Activated T-helper 1 cell treated with anti-CD3 and anti-CD28 coated beads, Interleukin-2, amount 50 U/mL, for 16 hours (primary cell): Measurements from ENCODE around the gene GRHPR.

ENCODE experiments used
- DNase-seq, 2 donors: peaks; one replicate each; pipeline ENCODE4 v3.0.0-alpha.2; 2020; ENCODE audit warnings: low read depth in 1 of 2, low spot score in 1 of 2

Gene GRHPR

DNA sequence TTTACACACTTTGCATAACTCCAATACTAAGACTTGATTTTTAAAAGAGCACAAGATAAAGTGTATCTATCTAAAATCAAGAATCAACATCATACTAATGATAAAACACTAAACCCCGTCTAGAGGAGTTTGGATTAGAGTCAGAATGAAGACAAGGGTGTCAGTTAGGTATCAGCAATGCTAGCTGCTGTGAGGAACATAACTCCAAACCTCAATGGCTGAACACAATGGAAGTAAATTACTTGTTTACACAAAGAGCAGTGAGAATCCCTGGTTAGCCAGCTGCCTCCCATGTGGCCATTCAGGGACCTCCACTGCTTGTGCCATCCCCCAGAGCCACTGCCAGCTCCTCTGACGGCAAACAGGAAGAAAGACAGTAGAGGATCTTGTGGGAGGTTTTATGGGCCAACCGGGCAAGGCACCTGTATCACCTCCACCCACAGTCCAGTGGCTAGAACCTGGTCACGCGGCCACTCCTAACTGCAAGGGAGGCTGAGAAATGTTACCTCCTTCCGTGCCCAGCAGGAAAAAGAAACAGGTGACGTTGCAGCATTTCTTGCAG is 24.0 kb upstream of the GRHPR start:
- DNase-seq = no peak

DNA sequence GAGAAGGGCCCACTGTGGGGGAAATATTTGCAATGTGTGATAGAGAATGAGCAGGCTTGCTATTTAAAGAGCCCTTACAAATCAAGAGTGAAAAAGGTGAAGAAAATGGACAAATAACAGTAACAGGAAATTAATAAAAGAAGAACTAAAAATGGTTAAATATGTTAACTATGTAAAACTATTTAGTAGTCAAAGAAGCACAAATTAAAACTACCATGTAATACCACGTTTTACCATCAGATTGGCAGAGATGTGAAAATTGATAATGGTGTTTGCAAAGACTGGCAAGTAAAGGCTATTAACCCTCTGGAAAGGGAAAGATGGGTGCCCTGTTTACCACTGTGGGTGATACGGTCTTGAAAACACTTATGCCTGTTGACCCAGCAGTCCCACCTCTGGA is 23.2 kb upstream of the GRHPR start:
- no peak for DNase-seq

GRCh38 chr9:37404590-37404989 is 17.9 kb upstream of the GRHPR start:
- DNase-seq = no peak

GRCh38 chr9:37405350-37405749 is 17.1 kb upstream of the GRHPR start:
- DNase-seq = no peak

DNA sequence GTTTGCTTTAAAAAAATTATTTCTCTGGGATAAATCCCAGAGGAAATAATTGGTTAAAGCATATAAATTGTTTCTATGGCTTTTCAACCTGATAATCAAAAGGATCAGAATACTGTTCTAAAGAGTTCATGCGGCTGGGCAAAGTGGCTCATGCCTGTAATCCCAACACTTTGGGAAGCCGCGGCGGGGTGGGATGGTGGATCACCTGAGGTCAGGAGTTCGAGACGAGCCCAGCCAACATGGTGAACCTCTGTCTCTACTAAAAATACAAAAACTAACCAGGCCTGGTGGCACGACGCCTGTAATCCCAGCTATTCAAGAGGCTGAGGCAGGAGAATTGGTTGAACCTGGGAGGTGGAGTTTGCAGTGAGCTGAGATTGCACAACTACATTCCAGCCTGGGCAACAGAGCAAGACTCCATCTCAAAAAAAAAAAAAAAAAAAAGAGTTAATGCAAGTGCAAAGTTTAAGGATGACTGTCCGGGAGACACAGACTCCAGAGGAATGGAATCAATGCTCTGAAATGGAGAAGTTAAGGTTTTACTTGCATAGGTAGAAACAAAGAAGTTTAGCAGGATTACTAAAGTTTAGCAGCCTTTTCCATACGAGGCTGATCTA is 16.6 kb upstream of the GRHPR start:
- DNase-seq = no peak

DNA sequence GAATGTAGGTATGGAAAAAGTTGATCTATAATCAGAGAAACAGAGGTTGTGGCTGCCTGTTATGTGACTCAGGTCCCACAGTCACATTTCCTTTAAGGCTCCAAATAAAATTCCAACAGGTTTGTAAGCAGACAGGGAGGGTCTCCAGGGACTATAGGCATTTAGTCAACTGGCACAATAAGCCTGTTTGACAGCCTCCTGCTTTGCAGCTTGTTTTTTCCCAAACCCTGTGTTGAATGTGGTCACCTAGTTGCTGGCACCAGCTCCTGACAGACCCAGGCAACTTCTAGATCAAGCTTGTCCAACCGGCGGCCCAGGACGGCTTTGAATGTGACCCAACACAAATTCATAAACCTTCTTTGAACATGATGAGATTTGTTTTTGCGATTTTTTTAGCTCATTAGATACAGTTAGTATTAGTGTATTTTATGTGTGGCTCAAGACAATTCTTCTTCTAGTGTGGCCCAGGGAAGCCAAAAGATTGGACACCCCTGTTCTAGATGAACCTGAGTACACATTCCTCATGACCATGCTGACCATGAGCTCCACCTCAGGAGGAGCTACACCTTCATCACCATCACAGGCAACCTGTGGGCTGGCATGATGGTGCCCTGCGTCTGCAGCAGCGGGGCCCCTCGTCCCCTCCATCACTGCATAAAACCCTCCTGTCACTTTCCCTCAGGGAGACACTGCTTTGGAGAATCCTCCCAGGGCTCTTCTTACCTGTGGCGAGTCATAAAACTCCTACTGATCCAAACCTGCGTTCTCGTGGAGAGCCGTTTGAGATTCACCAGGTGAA is 15.7 kb upstream of the GRHPR start:
- DNase-seq = no peak

GRCh38 chr9:37407468-37407867 is 15.0 kb upstream of the GRHPR start:
- no peak for DNase-seq

DNA sequence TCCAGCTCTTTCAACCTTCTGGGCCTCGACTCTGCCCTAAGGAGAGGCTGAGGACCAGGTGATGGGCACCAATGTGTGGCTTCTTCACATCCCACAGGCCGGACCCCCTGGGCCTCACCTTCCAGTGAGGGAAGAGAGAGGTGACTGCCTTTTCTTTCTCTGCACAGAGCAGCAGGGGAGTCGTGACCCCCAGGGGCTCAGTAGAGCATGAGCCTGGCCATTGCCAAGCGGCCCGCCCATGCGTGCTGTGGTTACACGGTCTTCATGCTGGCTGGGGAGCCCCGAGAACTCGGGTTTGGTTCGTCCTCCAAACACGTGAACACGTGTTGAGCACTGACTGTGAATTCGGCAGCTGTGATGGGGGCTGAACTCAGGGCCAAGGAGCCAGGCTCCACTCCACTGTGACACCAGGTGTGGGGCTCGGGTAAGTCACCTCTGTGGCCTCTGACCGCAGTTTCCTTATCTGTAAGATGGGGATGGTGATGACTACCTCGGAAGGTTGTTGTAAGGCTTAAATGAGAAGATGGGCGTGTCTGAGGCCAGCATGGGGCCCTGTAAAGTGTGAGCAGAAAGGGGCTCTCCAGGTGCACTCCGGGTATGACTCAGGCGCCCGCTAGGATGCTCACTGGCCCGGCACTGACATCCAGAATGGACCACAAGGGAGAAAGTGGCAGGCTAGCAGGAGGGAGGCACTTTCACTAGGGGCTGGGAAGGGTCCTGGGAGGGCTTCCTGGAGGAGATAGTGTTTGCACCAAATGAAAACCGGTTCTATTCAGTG is 13.4 kb upstream of the GRHPR start:
- peak; percentile 25 to 65 for DNase-seq

DNA sequence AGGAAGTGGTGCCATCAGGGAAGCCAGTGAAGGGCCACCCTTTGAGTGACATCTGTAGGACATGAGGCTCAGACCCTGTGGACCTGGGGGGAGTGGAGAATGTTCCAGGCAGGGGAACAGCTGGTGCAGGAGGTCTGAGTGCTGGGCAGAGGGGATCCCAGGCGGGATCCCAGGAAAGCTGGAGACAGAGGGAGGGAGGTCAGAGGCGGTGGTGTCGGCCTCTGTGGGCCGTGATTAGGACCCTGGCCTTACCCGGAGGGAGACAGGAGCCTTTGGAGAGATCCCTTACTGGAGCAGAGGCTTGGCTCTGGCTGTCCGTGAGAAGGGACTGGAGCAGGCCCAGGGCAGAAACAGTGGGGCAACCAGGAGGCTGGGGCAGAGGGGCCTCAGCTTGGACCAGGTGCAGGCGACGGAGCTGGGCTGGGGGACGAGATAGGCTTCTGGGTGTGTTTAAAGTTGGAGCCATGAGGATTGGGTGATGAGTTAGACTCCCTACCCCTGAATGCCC is 12.1 kb upstream of the GRHPR start:
- DNase-seq = no peak

- no peak for DNase-seq
Observed at GRCh38 chr9:37410969-37411785, 11.3 kb upstream of the GRHPR start.

DNA sequence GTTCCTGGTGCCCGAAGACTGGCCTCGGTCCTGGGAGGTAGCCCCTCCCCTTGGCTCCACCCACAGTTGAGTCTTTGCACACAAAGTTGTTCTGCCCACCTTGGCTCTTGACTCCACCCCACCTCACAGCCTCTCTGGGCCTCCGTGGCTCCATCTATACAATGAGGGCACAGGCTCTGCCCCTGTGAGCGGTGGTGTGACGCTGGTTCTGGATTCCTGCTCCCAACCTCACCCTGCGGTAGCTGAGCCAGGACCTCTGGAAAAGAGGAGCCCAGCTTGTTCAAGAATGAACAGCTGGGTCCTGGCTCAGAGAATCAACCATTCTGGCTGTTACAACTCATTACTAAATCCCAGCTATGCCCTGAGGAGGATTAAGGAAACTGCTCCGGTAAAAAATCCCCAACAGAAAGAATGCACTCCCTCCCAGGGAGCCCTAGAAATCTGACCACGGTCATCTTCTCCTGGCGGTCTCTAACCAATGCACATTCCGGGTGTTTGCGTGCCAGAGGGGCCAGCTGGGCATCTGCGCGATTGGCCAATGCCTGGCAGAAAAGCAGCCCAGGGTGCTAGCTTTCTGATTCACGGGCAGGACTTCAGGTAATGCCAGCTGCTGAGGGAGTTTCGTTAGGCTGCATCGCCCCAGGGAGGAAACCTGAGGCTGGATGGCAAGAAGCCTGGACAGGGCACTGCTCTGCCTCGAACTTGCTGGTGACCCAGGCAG is 9.9 kb upstream of the GRHPR start:
- no peak for DNase-seq

DNA sequence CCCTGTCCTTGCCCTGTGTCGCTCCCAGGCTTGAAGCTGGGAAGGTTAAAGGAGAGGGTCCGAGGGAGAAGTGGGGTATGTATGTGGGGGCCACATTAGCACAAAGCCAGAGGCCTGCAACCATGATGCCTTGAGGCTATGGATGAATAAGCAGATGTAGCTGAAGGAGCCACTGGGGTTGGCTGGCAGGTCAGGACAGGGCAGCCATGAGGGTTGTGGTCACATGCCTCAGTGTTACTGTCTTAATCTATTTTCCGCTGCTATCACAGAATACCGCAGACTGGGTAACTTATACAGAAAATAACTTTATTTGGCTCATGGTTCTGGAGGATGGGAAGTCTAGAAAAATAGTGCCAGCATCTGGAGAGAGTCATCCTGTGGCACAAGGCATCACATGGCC is 9.2 kb upstream of the GRHPR start:
- no peak for DNase-seq

- DNase-seq = no peak
Observed at GRCh38 chr9:37414503-37414943, 8.0 kb upstream of the GRHPR start.

- DNase-seq = peak; percentile 44 to 60
Observed at GRCh38 chr9:37415011-37415719, 7.3 kb upstream of the GRHPR start.

- no peak for DNase-seq
Observed at GRCh38 chr9:37417252-37417803, 5.2 kb upstream of the GRHPR start.

DNA sequence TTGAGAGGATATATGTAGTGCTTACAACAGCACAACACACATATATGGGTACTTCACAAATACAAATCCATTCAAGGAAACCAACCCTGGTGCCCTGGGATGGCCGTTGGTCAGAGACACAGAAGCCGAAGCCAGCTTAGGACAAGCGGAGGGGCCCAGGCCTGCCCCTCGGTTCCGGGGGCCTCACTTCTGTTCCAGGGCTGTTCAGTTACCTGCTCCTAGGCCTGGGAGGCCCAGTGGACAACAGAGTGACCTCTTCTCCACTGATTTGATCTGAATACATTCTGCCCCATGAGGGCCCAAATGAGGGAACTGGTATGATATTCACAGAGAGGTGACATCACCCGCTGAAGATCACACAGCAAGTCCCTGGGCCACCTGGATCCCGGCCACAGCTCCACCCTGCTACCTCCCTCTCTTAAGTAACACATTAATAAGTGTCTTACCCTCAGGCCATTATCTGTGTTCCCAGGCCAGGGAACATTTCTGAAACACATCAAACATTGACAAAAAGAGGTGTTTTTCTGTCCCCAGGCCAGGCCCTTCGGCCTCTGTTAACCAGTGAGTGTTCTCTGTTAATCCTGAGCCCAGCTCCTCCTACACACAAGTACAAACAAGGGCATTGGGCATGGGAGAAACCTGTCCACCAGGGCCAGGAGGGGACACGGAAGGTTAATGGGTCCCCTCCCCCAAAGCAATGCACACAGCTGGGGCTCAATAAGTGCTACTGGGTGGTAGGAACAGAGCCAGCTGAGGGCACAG is 4.5 kb upstream of the GRHPR start:
- no peak for DNase-seq

DNA sequence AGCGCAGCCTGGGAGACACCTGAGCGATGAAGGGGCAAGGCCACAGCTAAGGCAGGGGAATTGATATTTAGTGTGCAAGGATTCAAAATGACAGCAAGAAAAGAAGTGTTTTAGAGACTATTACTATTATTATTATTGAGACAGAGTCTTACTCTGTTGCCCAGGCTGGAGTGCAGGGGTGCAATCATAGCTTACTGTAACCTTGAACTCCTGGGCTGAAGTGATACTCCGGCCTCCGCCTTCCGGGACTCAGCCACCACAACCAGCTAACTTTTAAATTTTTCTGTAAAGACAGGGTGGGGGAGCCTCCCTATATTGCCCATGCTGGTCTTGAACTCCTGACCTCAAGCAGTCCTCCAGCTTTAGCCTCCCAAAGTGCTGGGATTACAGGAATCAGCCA is 3.3 kb upstream of the GRHPR start:
- no peak for DNase-seq
